ENCODE results near the gene STAC. TPM values are rescaled to one million over a fixed set of nuclear protein-coding genes. Genes with fewer than 3 reads are reported as not detected.

The STAC gene
- total and polyA plus RNA-seq, 10 of the 15 experiments (the other 5 are each of a cell fraction or from before 2014, with no cell fraction given): 0.07 TPM; not detected in 9

- H3K36me3 ChIP-seq (ENCODE audit: control insufficient read depth in 2 of 2, insufficient read depth in 2 of 2, low read length in 1 of 2): no peaks in the 10 kb centered on the region
- POLR2A ChIA-PET: no interaction called here
Observed at GRCh38 chr3:36538136-36538749, 157.9 kb downstream of the STAC start.

GRCh38 chr3:36540888-36541518 lies 160.7 kb downstream of the STAC start:
- peaks cover 0 to 1% of the 10 kb centered on the region in 2 experiments; a peak in 2 of 4 replicates for H3K27me3 ChIP-seq (replicated peaks in 1 of 2; ENCODE audit: control insufficient read depth in 2 of 2, insufficient read depth in 2 of 2, low read length in 1 of 2)
- no TSS peak for BruUV-seq (replicated peaks)
- in situ Hi-C loops (cut with MboI) (no loop called here), intact Hi-C loops (cut with micrococcal nuclease; ENCODE audit: unreplicated experiment) (loop anchor here (2.0 to 10.0 kb wide), 2 partner anchors 164 to 574 kb away; no protein-coding TSS in a partner anchor)
- ChIA-PET RAD21 (ENCODE audit: unreplicated experiment) (interaction anchor here (1.4 kb wide), 2 partner anchors 159 to 575 kb away, joined by 3 to 5 read pairs; no protein-coding TSS in a partner anchor), POLR2A (no interaction called here), SMC1A (ENCODE audit: uncharacterized antibody, unreplicated experiment) (interaction anchor here (2.6 kb wide), 1 partner anchor 575 kb away, joined by 9 read pairs; no protein-coding TSS in a partner anchor), CTCF (interaction anchor here (0.7 to 2.2 kb wide), 7 partner anchors 10 to 575 kb away, joined by 3 to 17 read pairs (median 4); no protein-coding TSS in a partner anchor)
- H3K27ac ChIP-seq (ENCODE audit: control insufficient read depth, insufficient read depth): no peak overlapping the region
- H3K4me3 ChIP-seq: no peak overlapping the region
- ATAC-seq: no peak
- no peaks in the 10 kb centered on the region for H3K4me1 ChIP-seq (ENCODE audit: control insufficient read depth, insufficient read depth, low read length)
- 0% methylated on average over 3 of the region's 3 CpGs for WGBS (ENCODE audit: insufficient coverage, insufficient replicate concordance, low lambda C conversion rate, missing lambda C conversion rate)
- no peaks in the 10 kb centered on the region for H3K9me3 ChIP-seq (replicated peaks; ENCODE audit: control insufficient read depth, insufficient read depth, low read length)
- DNase-seq (ENCODE audit: low read depth, low spot score): no peak
- no peak overlapping the region for H2AFZ ChIP-seq (ENCODE audit: control insufficient read depth, low read depth, low read length)
- no peaks in the 10 kb centered on the region for H4K20me1 ChIP-seq (ENCODE audit: control insufficient read depth, insufficient read depth)
- FAIRE-seq: no peak
- H3K4me2 ChIP-seq (ENCODE audit: control insufficient read depth, insufficient read depth): no peak overlapping the region
- H3K79me2 ChIP-seq (ENCODE audit: control insufficient read depth, insufficient read depth, low read length): no peaks in the 10 kb centered on the region
- no peaks in the 10 kb centered on the region for H3K36me3 ChIP-seq (ENCODE audit: control insufficient read depth in 2 of 2, insufficient read depth in 2 of 2, low read length in 1 of 2)
- H3K9ac ChIP-seq (ENCODE audit: control insufficient read depth, insufficient read depth, low read length): no peak overlapping the region
- TF ChIP-seq POLR2AphosphoS5 (IDR thresholded peaks at IDR 0.05; ENCODE audit: low read length): no peak
- peak; percentile 50 to 65 (median 63) for TF ChIP-seq CTCF (IDR thresholded peaks at IDR 0.05 in 2 of 3, conservative IDR thresholded peaks at IDR 0.05 in 1 of 3; ENCODE audit: control insufficient read depth in 2 of 3, extremely low read depth in 1 of 3, insufficient read depth in 1 of 3, low read depth in 3 of 3, low read length in 3 of 3)
- TF ChIP-seq RAD21 (IDR thresholded peaks at IDR 0.05; ENCODE audit: insufficient read depth, low read depth, low read length): peak; percentile 39
- peak; percentile 48; the same call in 1 of the 2 replicates for TF ChIP-seq SMC3 (IDR thresholded peaks at IDR 0.05; ENCODE audit: borderline replicate concordance, low read length)
- TF ChIP-seq TBL1XR1 (IDR thresholded peaks at IDR 0.05; ENCODE audit: low read depth, low read length): no peak
- TF ChIP-seq MYB (IDR thresholded peaks at IDR 0.05; ENCODE audit: borderline replicate concordance, low read depth, low read length): no peak

More at GRCh38 chr3:36538136-36538749, 157.9 kb downstream of the STAC start:
- TF ChIP-seq BCL11A (IDR thresholded peaks at IDR 0.05; ENCODE audit: low read depth, low read length): no peak
- no peak overlapping the region for H3K27ac ChIP-seq (ENCODE audit: control insufficient read depth, insufficient read depth)
- DNase-seq (ENCODE audit: low read depth, low spot score): no peak
- ChIA-PET SMC1A (ENCODE audit: uncharacterized antibody, unreplicated experiment) (no interaction called here), CTCF (interaction anchor here (0.6 kb wide), 1 partner anchor 8 kb away, joined by 3 read pairs; no protein-coding TSS in a partner anchor), RAD21 (ENCODE audit: unreplicated experiment) (no interaction called here)
- no peaks in the 10 kb centered on the region for H3K79me2 ChIP-seq (ENCODE audit: control insufficient read depth, insufficient read depth, low read length)
- no peak overlapping the region for H3K4me2 ChIP-seq (ENCODE audit: control insufficient read depth, insufficient read depth)
- no peak for ATAC-seq
- WGBS (ENCODE audit: insufficient coverage, insufficient replicate concordance, low lambda C conversion rate, missing lambda C conversion rate): 45% methylated on average over 4 of the region's 4 CpGs
- H4K20me1 ChIP-seq (ENCODE audit: control insufficient read depth, insufficient read depth): no peaks in the 10 kb centered on the region
- no TSS peak for BruUV-seq (replicated peaks)
- H3K9ac ChIP-seq (ENCODE audit: control insufficient read depth, insufficient read depth, low read length): no peak overlapping the region
- intact Hi-C loops (cut with micrococcal nuclease; ENCODE audit: unreplicated experiment) (no loop called here), in situ Hi-C loops (cut with MboI) (no loop called here)
- FAIRE-seq: no peak
- H3K4me3 ChIP-seq: no peak overlapping the region
- peaks cover 0 to 1% of the 10 kb centered on the region in 2 experiments; a peak in 1 of 4 replicates for H3K27me3 ChIP-seq (replicated peaks in 1 of 2; ENCODE audit: control insufficient read depth in 2 of 2, insufficient read depth in 2 of 2, low read length in 1 of 2)
- no peaks in the 10 kb centered on the region for H3K9me3 ChIP-seq (replicated peaks; ENCODE audit: control insufficient read depth, insufficient read depth, low read length)
- no peak overlapping the region for H2AFZ ChIP-seq (ENCODE audit: control insufficient read depth, low read depth, low read length)
- no peaks in the 10 kb centered on the region for H3K4me1 ChIP-seq (ENCODE audit: control insufficient read depth, insufficient read depth, low read length)
